GM23338 (cell line): ENCODE data around the gene TEKT2. TPM values are rescaled to one million over a fixed set of nuclear protein-coding genes. Genes with fewer than 3 reads are reported as not detected.

Experiments used
- ATAC-seq: fragments of 200-7000 bp; cut with Tn5 transposase; 3 replicates; pipeline ENCODE4 v1.9.1; 2020
- DNase-seq: peaks from one replicate; pipeline ENCODE4 v3.0.0-alpha.2; 2015; ENCODE audit warnings: low spot score
- H2AFZ ChIP-seq: fragments of 200-600 bp; sonication (generic); 2 replicates; pipeline ENCODE4 v1.8.0; 2016; ENCODE audit warnings: antibody characterized with exemption, mild to moderate bottlenecking, moderate library complexity
- H3F3A ChIP-seq: fragments of 200-600 bp; sonication (generic); replicated peaks from 2 replicates; pipeline ENCODE4 v1.8.0; 2017; ENCODE audit warnings: antibody characterized with exemption, mixed run types, low read depth
- H3K27ac ChIP-seq: fragments of 200-600 bp; sonication (generic); 2 replicates; pipeline ENCODE4 v1.6.1; 2016; ENCODE audit warnings: low read depth
- H3K27me3 ChIP-seq: fragments of 200-600 bp; sonication (generic); 2 replicates; pipeline ENCODE4 v1.8.0; 2016; ENCODE audit warnings: mild to moderate bottlenecking, mixed run types, moderate library complexity; ENCODE audit not compliant: insufficient read depth
- H3K36me3 ChIP-seq: fragments of 200-600 bp; sonication (generic); 2 replicates; pipeline ENCODE4 v1.8.0; 2016; ENCODE audit warnings: mild to moderate bottlenecking; ENCODE audit not compliant: insufficient read depth
- H3K4me1 ChIP-seq: fragments of 200-600 bp; sonication (generic); 2 replicates; pipeline ENCODE4 v1.8.0; 2016; ENCODE audit warnings: mild to moderate bottlenecking, moderate library complexity; ENCODE audit not compliant: insufficient read depth
- H3K4me2 ChIP-seq: fragments of 200-600 bp; sonication (generic); 2 replicates; pipeline ENCODE4 v1.7.1; 2017; ENCODE audit warnings: mixed run types
- H3K4me3 ChIP-seq: fragments of 200-600 bp; sonication (generic); 2 replicates; pipeline ENCODE4 v1.6.1; 2016; ENCODE audit warnings: mixed run types
- H3K79me2 ChIP-seq: fragments of 200-600 bp; sonication (generic); replicated peaks from 2 replicates; pipeline ENCODE4 v1.8.0; 2017; ENCODE audit warnings: mild to moderate bottlenecking; ENCODE audit not compliant: insufficient read depth
- H3K9me2 ChIP-seq: fragments of 200-600 bp; sonication (generic); 2 replicates; pipeline ENCODE4 v1.8.0; 2017; ENCODE audit not compliant: insufficient read depth
- H4K20me1 ChIP-seq: fragments of 200-600 bp; sonication (generic); replicated peaks from 2 replicates; pipeline ENCODE4 v1.8.0; 2017; ENCODE audit warnings: mild to moderate bottlenecking; ENCODE audit not compliant: insufficient read depth
- H3K27ac Mint-ChIP-seq: 2 replicates; pipeline ENCODE4 v1.8.0; 2020; ENCODE audit warnings: inconsistent platforms, mild to moderate bottlenecking, moderate library complexity, mixed read lengths
- H3K27me3 Mint-ChIP-seq: 3 replicates; pipeline ENCODE4 v1.8.0; 2022; ENCODE audit warnings: low read depth, mild to moderate bottlenecking, moderate library complexity, mixed read lengths, inconsistent platforms; ENCODE audit not compliant: insufficient read depth, poor library complexity
- H3K36me3 Mint-ChIP-seq: 3 replicates; pipeline ENCODE4 v1.8.0; 2021; ENCODE audit warnings: low read depth, mild to moderate bottlenecking, inconsistent platforms, moderate library complexity, mixed read lengths
- H3K4me1 Mint-ChIP-seq: 3 replicates; pipeline ENCODE4 v1.8.0; 2020; ENCODE audit warnings: mild to moderate bottlenecking, inconsistent platforms, mixed read lengths
- H3K4me3 Mint-ChIP-seq: 3 replicates; pipeline ENCODE4 v1.8.0; 2021; ENCODE audit warnings: moderate library complexity, mild to moderate bottlenecking, inconsistent platforms, mixed read lengths
- H3K9me3 Mint-ChIP-seq: 3 replicates; pipeline ENCODE4 v1.8.0; 2020; ENCODE audit warnings: moderate library complexity, mild to moderate bottlenecking, inconsistent platforms, mixed read lengths
- CREB1 ChIP-seq: fragments of 250-450 bp; sonication (Bioruptor Pico); IDR thresholded peaks from 2 replicates; pipeline ENCODE4 v1.5.0; 2020; ENCODE audit warnings: low read depth, mild to moderate bottlenecking, moderate library complexity
- EZH2phosphoT487 ChIP-seq: fragments of 200-600 bp; sonication (generic); IDR thresholded peaks from one replicate; pipeline ENCODE4 v1.8.1; 2018; ENCODE audit warnings: antibody characterized with exemption; ENCODE audit not compliant: unreplicated experiment
- JUNB ChIP-seq: IDR thresholded peaks from one replicate; pipeline ENCODE4 v1.6.1; 2016; ENCODE audit warnings: antibody characterized with exemption; ENCODE audit not compliant: unreplicated experiment
- POLR2AphosphoS5 ChIP-seq: IDR thresholded peaks from 2 replicates; pipeline ENCODE4 v1.6.1; 2016; ENCODE audit warnings: antibody characterized with exemption, low read depth
- ZNF114 ChIP-seq: fragments of 250-450 bp; sonication (Bioruptor Pico); IDR thresholded peaks from 2 replicates; pipeline ENCODE4 v1.5.0; 2020; ENCODE audit warnings: mild to moderate bottlenecking, moderate library complexity
- ZNF331 ChIP-seq: fragments of 250-450 bp; sonication (Bioruptor Pico); IDR thresholded peaks from 2 replicates; pipeline ENCODE4 v1.5.0; 2020; ENCODE audit warnings: low read depth, mild to moderate bottlenecking, moderate library complexity
- polyA plus RNA-seq: library from polyadenylated mRNA; unstranded; fragments of >200 nt; fragmentation: Nextera tagmentation; extraction: Ambion mirVana; gene quantifications from 2 replicates; pipeline ENCODE4 v1.2.1, GENCODE V29; 2016
- total RNA-seq: library from RNA; depleted of rRNA; stranded (reverse); fragments of >200 nt; shearing (Covaris generic); gene quantifications from 2 replicates; pipeline ENCODE4 v1.2.3, GENCODE V29; 2014
- TF ChIP-seq, protein P1 (sequence below), 2 experiments: fragments of 200-600 bp in 1 of 2; sonication (generic) in 1 of 2; conservative IDR thresholded peaks; 2 replicates each; pipeline versions ENCODE4 v1.5.1 to v1.6.1; 2016 to 2017; ENCODE audit warnings: antibody characterized with exemption in 2 of 2, low read depth in 2 of 2, mild to moderate bottlenecking in 2 of 2, moderate library complexity in 1 of 2
- TF ChIP-seq, protein P2 (sequence below): IDR thresholded peaks from one replicate; pipeline ENCODE4 v1.6.1; 2018; ENCODE audit warnings: antibody characterized with exemption; ENCODE audit not compliant: unreplicated experiment
- TF ChIP-seq, protein P3 (sequence below): IDR thresholded peaks from 2 replicates; pipeline ENCODE4 v1.6.1; 2016; ENCODE audit warnings: antibody characterized with exemption

Gene TEKT2
- total and polyA plus RNA-seq, 2 experiments from 2014 or later = 0.36 to 0.94 TPM

DNA sequence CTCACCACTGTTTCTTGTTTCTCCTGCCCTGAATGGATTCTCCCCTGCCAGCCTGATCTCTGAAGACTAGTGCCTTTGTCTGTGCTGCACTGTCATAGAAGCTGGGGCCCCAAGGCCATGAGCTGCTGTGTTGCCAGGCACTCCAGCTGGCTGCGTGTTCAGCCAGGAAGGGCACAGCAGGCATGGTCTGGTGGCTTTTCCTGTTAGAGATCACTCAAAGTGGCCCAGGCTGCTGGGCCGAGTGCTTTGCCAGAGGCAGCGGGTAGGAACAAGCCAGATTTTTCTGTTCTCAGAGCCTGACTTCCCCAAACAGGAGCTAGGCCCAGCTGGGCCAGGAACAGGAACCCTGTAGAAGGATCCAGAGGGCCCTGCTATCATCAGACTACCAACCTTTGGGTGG lies 10.0 kb downstream of the TEKT2 start (continued):
- TF ChIP-seq, protein P1, sequence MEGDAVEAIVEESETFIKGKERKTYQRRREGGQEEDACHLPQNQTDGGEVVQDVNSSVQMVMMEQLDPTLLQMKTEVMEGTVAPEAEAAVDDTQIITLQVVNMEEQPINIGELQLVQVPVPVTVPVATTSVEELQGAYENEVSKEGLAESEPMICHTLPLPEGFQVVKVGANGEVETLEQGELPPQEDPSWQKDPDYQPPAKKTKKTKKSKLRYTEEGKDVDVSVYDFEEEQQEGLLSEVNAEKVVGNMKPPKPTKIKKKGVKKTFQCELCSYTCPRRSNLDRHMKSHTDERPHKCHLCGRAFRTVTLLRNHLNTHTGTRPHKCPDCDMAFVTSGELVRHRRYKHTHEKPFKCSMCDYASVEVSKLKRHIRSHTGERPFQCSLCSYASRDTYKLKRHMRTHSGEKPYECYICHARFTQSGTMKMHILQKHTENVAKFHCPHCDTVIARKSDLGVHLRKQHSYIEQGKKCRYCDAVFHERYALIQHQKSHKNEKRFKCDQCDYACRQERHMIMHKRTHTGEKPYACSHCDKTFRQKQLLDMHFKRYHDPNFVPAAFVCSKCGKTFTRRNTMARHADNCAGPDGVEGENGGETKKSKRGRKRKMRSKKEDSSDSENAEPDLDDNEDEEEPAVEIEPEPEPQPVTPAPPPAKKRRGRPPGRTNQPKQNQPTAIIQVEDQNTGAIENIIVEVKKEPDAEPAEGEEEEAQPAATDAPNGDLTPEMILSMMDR (conservative IDR thresholded peaks at IDR 0.05; ENCODE audit: low read depth in 2 of 2) = no peak
- TF ChIP-seq JUNB = no peak
- no peak for TF ChIP-seq CREB1 (CRISPR knock-in tag)
- TF ChIP-seq ZNF331 (CRISPR knock-in tag) = no peak
- no peak for TF ChIP-seq ZNF114 (CRISPR knock-in tag)
- TF ChIP-seq, protein P2, sequence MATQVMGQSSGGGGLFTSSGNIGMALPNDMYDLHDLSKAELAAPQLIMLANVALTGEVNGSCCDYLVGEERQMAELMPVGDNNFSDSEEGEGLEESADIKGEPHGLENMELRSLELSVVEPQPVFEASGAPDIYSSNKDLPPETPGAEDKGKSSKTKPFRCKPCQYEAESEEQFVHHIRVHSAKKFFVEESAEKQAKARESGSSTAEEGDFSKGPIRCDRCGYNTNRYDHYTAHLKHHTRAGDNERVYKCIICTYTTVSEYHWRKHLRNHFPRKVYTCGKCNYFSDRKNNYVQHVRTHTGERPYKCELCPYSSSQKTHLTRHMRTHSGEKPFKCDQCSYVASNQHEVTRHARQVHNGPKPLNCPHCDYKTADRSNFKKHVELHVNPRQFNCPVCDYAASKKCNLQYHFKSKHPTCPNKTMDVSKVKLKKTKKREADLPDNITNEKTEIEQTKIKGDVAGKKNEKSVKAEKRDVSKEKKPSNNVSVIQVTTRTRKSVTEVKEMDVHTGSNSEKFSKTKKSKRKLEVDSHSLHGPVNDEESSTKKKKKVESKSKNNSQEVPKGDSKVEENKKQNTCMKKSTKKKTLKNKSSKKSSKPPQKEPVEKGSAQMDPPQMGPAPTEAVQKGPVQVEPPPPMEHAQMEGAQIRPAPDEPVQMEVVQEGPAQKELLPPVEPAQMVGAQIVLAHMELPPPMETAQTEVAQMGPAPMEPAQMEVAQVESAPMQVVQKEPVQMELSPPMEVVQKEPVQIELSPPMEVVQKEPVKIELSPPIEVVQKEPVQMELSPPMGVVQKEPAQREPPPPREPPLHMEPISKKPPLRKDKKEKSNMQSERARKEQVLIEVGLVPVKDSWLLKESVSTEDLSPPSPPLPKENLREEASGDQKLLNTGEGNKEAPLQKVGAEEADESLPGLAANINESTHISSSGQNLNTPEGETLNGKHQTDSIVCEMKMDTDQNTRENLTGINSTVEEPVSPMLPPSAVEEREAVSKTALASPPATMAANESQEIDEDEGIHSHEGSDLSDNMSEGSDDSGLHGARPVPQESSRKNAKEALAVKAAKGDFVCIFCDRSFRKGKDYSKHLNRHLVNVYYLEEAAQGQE = no peak
- TF ChIP-seq POLR2AphosphoS5 = no peak
- TF ChIP-seq EZH2phosphoT487 = no peak
- TF ChIP-seq, protein P3, sequence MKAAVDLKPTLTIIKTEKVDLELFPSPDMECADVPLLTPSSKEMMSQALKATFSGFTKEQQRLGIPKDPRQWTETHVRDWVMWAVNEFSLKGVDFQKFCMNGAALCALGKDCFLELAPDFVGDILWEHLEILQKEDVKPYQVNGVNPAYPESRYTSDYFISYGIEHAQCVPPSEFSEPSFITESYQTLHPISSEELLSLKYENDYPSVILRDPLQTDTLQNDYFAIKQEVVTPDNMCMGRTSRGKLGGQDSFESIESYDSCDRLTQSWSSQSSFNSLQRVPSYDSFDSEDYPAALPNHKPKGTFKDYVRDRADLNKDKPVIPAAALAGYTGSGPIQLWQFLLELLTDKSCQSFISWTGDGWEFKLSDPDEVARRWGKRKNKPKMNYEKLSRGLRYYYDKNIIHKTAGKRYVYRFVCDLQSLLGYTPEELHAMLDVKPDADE = no peak

DNA sequence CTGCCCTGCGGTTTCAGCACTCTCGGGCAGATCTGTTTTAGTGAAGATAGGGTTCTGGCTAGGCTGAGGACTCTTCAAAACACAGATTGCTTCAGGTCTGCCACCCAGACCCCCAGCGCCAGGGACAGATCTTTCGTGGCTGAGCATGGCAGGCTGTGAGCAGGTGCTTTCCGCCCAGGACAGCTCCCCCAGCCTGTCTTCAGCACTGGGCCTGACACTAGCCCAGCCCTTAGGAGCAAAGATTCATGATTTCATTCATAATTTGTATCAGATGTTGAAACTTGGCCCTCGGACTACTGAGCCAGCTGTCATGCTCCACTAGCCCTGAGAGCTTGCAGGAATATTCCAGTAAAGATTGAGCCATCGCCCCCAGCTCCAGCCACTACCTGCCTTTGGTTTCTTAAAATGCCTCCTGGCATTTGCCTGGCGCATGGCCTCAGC lies 10.7 kb downstream of the TEKT2 start:
- Histone ChIP-seq H3K4me2 (no peak overlapping the region), H4K20me1 (peaks cover 3% of the 10 kb centered on the region; the same call in 1 of the 2 replicates), H3K27ac (no peak overlapping the region), H3K36me3 (peaks cover 13% of the 10 kb centered on the region; the same call in 1 of the 2 replicates), H3K4me3 (no peak overlapping the region), H3F3A (0 out of 2 replicates have a peak, but pooled peaks cover 16% of the 10 kb centered on the region), H3K9me2 (no peaks in the 10 kb centered on the region), H2AFZ (no peak overlapping the region), H3K4me1 (peaks cover 6% of the 10 kb centered on the region), H3K79me2 (peaks cover 8% of the 10 kb centered on the region), H3K27me3 (no peaks in the 10 kb centered on the region)
- Mint-ChIP-seq H3K9me3 (no peaks in the 10 kb centered on the region; the same call in 2 of the 3 replicates), H3K36me3 (peaks cover 28% of the 10 kb centered on the region), H3K27me3 (peaks cover 1% of the 10 kb centered on the region), H3K4me3 (no peak overlapping the region), H3K27ac (no peak overlapping the region; the same call in 1 of the 2 replicates), H3K4me1 (peaks cover 21% of the 10 kb centered on the region)
- TF ChIP-seq, protein P2 = no peak
- DNase-seq (no peak), ATAC-seq (no peak)
